Measurements from ENCODE around the gene TECR. TPM values are rescaled to one million over a fixed set of nuclear protein-coding genes. Genes with fewer than 3 reads are reported as not detected.

TECR gene
- total and polyA plus RNA-seq, 9 of the 15 experiments (the other 6 are each of a cell fraction or from before 2014, with no cell fraction given) = 29.3 to 211 (median 81.4) TPM

DNA sequence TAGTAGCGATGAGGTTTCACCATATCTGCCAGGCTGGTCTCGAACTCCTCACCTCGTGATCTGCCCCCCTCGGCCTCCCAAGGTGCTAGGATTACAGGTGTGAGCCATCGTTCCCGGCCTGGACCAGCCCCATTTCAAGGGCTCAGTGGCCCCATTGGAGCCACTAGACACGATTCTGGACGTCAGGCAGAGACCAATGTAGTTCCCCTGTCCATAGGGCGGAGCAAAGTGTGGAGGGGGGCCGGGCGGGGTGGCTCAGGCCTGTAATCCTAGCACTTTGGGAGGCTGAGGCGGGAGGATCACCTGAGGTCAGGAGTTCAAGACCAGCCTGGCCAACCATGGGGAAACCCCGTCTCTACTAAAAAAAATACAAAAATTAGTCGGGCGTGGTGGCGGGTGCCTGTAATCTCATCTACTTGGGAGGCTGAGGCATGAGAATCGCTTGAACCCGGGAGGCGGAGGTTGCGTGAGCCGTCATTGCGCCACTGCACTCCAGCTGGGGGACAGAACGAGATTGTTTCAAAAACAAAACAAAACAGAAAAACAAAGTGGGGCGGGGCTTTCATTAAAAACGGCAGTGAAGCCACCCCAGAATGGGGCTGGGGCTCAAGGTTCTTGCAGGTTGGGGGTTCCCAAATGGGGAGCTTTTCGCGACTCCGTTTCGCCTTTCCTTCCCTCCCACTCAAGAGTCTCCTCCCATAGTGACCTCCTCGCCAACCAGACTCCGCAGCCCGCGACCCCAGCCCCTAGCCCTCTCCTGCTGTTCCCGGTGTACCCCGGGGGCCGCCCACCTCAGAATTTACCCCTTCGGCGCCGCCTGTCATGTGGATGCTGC, 758 bp upstream of the TECR start (continued):
- TF ChIP-seq, protein P1, sequence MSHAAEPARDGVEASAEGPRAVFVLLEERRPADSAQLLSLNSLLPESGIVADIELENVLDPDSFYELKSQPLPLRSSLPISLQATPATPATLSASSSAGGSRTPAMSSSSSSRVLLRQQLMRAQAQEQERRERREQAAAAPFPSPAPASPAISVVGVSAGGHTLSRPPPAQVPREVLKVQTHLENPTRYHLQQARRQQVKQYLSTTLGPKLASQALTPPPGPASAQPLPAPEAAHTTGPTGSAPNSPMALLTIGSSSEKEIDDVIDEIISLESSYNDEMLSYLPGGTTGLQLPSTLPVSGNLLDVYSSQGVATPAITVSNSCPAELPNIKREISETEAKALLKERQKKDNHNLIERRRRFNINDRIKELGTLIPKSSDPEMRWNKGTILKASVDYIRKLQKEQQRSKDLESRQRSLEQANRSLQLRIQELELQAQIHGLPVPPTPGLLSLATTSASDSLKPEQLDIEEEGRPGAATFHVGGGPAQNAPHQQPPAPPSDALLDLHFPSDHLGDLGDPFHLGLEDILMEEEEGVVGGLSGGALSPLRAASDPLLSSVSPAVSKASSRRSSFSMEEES (CRISPR knock-in tag; IDR thresholded peaks at IDR 0.05) = no peak
- TF ChIP-seq GATAD2B (IDR thresholded peaks at IDR 0.05; ENCODE audit: borderline replicate concordance) (no peak), ZFP30 (CRISPR knock-in tag; IDR thresholded peaks at IDR 0.05; ENCODE audit: borderline replicate concordance) (no peak), KLF16 (IDR thresholded peaks at IDR 0.05) (no peak), ZNF23 (CRISPR knock-in tag; IDR thresholded peaks at IDR 0.05) (no peak), CBFB (CRISPR knock-in tag; IDR thresholded peaks at IDR 0.05) (no peak), ZNF589 (CRISPR knock-in tag; IDR thresholded peaks at IDR 0.05; ENCODE audit: low read depth) (no peak), ZNF696 (CRISPR knock-in tag; conservative IDR thresholded peaks at IDR 0.05) (no peak), NFIC (IDR thresholded peaks at IDR 0.05) (0 out of 2 replicates have a peak, but pooled peaks have one; percentile 5), BRD4 (IDR thresholded peaks at IDR 0.05) (no peak), RCOR1 (IDR thresholded peaks at IDR 0.05; ENCODE audit: borderline replicate concordance in 1 of 2, low read depth in 2 of 2, low read length in 2 of 2) (no peak), ZZZ3 (IDR thresholded peaks at IDR 0.05) (no peak), SMARCE1 (IDR thresholded peaks at IDR 0.05) (peak; percentile 35; the same call in 1 of the 2 replicates), CBX1 (IDR thresholded peaks at IDR 0.05; ENCODE audit: low read depth) (no peak), SUPT5H (IDR thresholded peaks at IDR 0.05) (no peak)
- TF ChIP-seq, protein P2, sequence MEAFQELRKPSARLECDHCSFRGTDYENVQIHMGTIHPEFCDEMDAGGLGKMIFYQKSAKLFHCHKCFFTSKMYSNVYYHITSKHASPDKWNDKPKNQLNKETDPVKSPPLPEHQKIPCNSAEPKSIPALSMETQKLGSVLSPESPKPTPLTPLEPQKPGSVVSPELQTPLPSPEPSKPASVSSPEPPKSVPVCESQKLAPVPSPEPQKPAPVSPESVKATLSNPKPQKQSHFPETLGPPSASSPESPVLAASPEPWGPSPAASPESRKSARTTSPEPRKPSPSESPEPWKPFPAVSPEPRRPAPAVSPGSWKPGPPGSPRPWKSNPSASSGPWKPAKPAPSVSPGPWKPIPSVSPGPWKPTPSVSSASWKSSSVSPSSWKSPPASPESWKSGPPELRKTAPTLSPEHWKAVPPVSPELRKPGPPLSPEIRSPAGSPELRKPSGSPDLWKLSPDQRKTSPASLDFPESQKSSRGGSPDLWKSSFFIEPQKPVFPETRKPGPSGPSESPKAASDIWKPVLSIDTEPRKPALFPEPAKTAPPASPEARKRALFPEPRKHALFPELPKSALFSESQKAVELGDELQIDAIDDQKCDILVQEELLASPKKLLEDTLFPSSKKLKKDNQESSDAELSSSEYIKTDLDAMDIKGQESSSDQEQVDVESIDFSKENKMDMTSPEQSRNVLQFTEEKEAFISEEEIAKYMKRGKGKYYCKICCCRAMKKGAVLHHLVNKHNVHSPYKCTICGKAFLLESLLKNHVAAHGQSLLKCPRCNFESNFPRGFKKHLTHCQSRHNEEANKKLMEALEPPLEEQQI (IDR thresholded peaks at IDR 0.05) = no peak
- TF ChIP-seq, protein P3, sequence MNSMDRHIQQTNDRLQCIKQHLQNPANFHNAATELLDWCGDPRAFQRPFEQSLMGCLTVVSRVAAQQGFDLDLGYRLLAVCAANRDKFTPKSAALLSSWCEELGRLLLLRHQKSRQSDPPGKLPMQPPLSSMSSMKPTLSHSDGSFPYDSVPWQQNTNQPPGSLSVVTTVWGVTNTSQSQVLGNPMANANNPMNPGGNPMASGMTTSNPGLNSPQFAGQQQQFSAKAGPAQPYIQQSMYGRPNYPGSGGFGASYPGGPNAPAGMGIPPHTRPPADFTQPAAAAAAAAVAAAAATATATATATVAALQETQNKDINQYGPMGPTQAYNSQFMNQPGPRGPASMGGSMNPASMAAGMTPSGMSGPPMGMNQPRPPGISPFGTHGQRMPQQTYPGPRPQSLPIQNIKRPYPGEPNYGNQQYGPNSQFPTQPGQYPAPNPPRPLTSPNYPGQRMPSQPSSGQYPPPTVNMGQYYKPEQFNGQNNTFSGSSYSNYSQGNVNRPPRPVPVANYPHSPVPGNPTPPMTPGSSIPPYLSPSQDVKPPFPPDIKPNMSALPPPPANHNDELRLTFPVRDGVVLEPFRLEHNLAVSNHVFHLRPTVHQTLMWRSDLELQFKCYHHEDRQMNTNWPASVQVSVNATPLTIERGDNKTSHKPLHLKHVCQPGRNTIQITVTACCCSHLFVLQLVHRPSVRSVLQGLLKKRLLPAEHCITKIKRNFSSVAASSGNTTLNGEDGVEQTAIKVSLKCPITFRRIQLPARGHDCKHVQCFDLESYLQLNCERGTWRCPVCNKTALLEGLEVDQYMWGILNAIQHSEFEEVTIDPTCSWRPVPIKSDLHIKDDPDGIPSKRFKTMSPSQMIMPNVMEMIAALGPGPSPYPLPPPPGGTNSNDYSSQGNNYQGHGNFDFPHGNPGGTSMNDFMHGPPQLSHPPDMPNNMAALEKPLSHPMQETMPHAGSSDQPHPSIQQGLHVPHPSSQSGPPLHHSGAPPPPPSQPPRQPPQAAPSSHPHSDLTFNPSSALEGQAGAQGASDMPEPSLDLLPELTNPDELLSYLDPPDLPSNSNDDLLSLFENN (IDR thresholded peaks at IDR 0.05; ENCODE audit: low read depth in 2 of 2, low read length in 2 of 2) = no peak
- TF ChIP-seq, protein P4, sequence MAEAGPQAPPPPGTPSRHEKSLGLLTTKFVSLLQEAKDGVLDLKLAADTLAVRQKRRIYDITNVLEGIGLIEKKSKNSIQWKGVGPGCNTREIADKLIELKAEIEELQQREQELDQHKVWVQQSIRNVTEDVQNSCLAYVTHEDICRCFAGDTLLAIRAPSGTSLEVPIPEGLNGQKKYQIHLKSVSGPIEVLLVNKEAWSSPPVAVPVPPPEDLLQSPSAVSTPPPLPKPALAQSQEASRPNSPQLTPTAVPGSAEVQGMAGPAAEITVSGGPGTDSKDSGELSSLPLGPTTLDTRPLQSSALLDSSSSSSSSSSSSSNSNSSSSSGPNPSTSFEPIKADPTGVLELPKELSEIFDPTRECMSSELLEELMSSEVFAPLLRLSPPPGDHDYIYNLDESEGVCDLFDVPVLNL (CRISPR knock-in tag; IDR thresholded peaks at IDR 0.05; ENCODE audit: low read depth) = no peak
